Measurements from ENCODE around the gene GLI3. TPM values are rescaled to one million over a fixed set of nuclear protein-coding genes. Genes with fewer than 3 reads are reported as not detected.

Gene GLI3
- total and polyA plus RNA-seq, 12 donors: 0.51 to 9.1 (median 5.3) TPM

GRCh38 chr7:42217053-42217452, 20.0 kb downstream of the GLI3 start:
- Histone ChIP-seq H3K27me3 (no peaks in the 10 kb centered on the region), H3K27ac (no peak overlapping the region), H3K36me3 (peaks cover 0 to 4% (median 0%) of the 10 kb centered on the region in 9 donors), H3K9me3 (no peaks in the 10 kb centered on the region), H3K4me3 (no peak overlapping the region), H3K4me1 (peaks cover 0 to 8% (median 0%) of the 10 kb centered on the region in 9 donors)
- ATAC-seq (no peak), DNase-seq (no peak)
- no peak for TF ChIP-seq CTCF (IDR thresholded peaks at IDR 0.05)
- 89 to 93% methylated on average over 6 of the region's 6 CpGs for WGBS, 2 donors
- intact Hi-C loops (cut with DNase I): no loop called here

GRCh38 chr7:42214060-42214679, 22.8 kb downstream of the GLI3 start:
- Histone ChIP-seq H3K9me3 (no peaks in the 10 kb centered on the region), H3K27ac (no peak overlapping the region), H3K27me3 (no peaks in the 10 kb centered on the region), H3K4me1 (peaks cover 0 to 2% (median 0%) of the 10 kb centered on the region in 9 donors), H3K4me3 (no peak overlapping the region), H3K36me3 (no peaks in the 10 kb centered on the region)
- 91 to 92% methylated on average over 8 of the region's 8 CpGs for WGBS, 2 donors
- intact Hi-C loops (cut with DNase I): no loop called here
- no peak for DNase-seq
- no peak for TF ChIP-seq CTCF (IDR thresholded peaks at IDR 0.05)
- ATAC-seq: no peak

- H3K27me3 ChIP-seq: no peaks in the 10 kb centered on the region
- H3K36me3 ChIP-seq: no peaks in the 10 kb centered on the region
- no peak overlapping the region for H3K4me3 ChIP-seq
- H3K4me1 ChIP-seq: no peaks in the 10 kb centered on the region
- no peak overlapping the region for H3K27ac ChIP-seq
- TF ChIP-seq CTCF (IDR thresholded peaks at IDR 0.05): no peak
- WGBS, 2 donors: 93% methylated on average over 3 of the region's 3 CpGs
- DNase-seq (no peak), ATAC-seq (no peak)
- H3K9me3 ChIP-seq: no peaks in the 10 kb centered on the region
- intact Hi-C loops (cut with DNase I): no loop called here
Measured at GRCh38 chr7:42213093-42213492, 23.9 kb downstream of the GLI3 start.

- Histone ChIP-seq H3K4me1 (no peaks in the 10 kb centered on the region), H3K27ac (no peak overlapping the region), H3K27me3 (no peaks in the 10 kb centered on the region), H3K4me3 (no peak overlapping the region), H3K9me3 (no peaks in the 10 kb centered on the region), H3K36me3 (no peaks in the 10 kb centered on the region)
- TF ChIP-seq CTCF (IDR thresholded peaks at IDR 0.05): no peak
- intact Hi-C loops (cut with DNase I): no loop called here
- DNase-seq (no peak), ATAC-seq (no peak)
- WGBS, 2 donors: 98% methylated on average over 8 of the region's 8 CpGs
Measured at GRCh38 chr7:42212541-42213090, 24.4 kb downstream of the GLI3 start.
